ENCODE data around the gene LPAR1.

LPAR1 gene

GRCh38 chr9:110936237-110936636 lies 102.0 kb downstream of the LPAR1 start:
- no peak for DNase-seq
- no peak overlapping the region for H3K4me3 ChIP-seq (ENCODE audit: low read depth, low read length)
- TF ChIP-seq, protein P1, sequence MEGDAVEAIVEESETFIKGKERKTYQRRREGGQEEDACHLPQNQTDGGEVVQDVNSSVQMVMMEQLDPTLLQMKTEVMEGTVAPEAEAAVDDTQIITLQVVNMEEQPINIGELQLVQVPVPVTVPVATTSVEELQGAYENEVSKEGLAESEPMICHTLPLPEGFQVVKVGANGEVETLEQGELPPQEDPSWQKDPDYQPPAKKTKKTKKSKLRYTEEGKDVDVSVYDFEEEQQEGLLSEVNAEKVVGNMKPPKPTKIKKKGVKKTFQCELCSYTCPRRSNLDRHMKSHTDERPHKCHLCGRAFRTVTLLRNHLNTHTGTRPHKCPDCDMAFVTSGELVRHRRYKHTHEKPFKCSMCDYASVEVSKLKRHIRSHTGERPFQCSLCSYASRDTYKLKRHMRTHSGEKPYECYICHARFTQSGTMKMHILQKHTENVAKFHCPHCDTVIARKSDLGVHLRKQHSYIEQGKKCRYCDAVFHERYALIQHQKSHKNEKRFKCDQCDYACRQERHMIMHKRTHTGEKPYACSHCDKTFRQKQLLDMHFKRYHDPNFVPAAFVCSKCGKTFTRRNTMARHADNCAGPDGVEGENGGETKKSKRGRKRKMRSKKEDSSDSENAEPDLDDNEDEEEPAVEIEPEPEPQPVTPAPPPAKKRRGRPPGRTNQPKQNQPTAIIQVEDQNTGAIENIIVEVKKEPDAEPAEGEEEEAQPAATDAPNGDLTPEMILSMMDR (IDR thresholded peaks at IDR 0.05; ENCODE audit: low read depth, low read length) = no peak
- H3K9me3 ChIP-seq = no peaks in the 10 kb centered on the region
- H3K36me3 ChIP-seq = peaks cover 4% of the 10 kb centered on the region; the same call in 1 of the 2 replicates
- no peaks in the 10 kb centered on the region for H3K4me1 ChIP-seq
- no peaks in the 10 kb centered on the region for H3K27me3 ChIP-seq

DNA sequence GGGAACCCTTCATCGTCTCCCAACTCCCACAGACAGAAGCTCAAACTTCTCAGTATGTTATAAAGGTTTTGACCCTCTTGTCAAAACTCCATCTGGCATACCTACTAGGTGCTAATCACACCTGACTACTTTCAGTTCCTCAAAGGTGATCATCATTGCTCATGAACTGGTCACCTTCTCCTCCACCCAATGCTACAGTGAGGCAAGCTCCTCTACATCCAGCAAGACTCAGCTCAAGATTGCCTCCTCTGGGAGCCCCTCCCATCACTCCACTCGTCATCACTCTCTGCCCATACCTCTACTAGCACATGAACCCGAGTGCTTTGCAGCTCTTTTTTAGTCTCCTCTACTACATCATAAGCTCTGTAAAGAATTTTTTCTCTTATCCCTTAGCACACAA lies 102.4 kb downstream of the LPAR1 start:
- Histone ChIP-seq H3K4me1 (no peaks in the 10 kb centered on the region), H3K4me3 (ENCODE audit: low read depth, low read length) (no peak overlapping the region), H3K36me3 (peaks cover under 1% of the 10 kb centered on the region; the same call in 1 of the 2 replicates), H3K9me3 (no peaks in the 10 kb centered on the region), H3K27me3 (no peaks in the 10 kb centered on the region)
- TF ChIP-seq, protein P1 (IDR thresholded peaks at IDR 0.05; ENCODE audit: low read depth, low read length) = no peak
- DNase-seq = no peak

GRCh38 chr9:110933350-110934001 lies 104.8 kb downstream of the LPAR1 start:
- H3K27me3 ChIP-seq = no peaks in the 10 kb centered on the region
- no peak overlapping the region for H3K4me3 ChIP-seq (ENCODE audit: low read depth, low read length)
- H3K4me1 ChIP-seq = no peaks in the 10 kb centered on the region
- H3K36me3 ChIP-seq = no peaks in the 10 kb centered on the region
- no peak for DNase-seq
- H3K9me3 ChIP-seq = no peaks in the 10 kb centered on the region
- TF ChIP-seq, protein P1 (IDR thresholded peaks at IDR 0.05; ENCODE audit: low read depth, low read length) = no peak

- DNase-seq = no peak
- H3K4me3 ChIP-seq (ENCODE audit: low read depth, low read length) = no peak overlapping the region
- no peaks in the 10 kb centered on the region for H3K27me3 ChIP-seq
- H3K36me3 ChIP-seq = no peaks in the 10 kb centered on the region
- TF ChIP-seq, protein P1 (IDR thresholded peaks at IDR 0.05; ENCODE audit: low read depth, low read length) = no peak
- H3K9me3 ChIP-seq = no peaks in the 10 kb centered on the region
- no peaks in the 10 kb centered on the region for H3K4me1 ChIP-seq
These were observed 105.4 kb downstream of the LPAR1 start for GRCh38 chr9:110932863-110933262.

GRCh38 chr9:110928599-110928998 lies 109.7 kb downstream of the LPAR1 start:
- no peak for DNase-seq
- Histone ChIP-seq H3K4me1 (no peaks in the 10 kb centered on the region), H3K9me3 (no peaks in the 10 kb centered on the region), H3K27me3 (no peaks in the 10 kb centered on the region), H3K36me3 (no peaks in the 10 kb centered on the region), H3K4me3 (ENCODE audit: low read depth, low read length) (no peak overlapping the region)
- TF ChIP-seq, protein P1 (IDR thresholded peaks at IDR 0.05; ENCODE audit: low read depth, low read length) = no peak

DNA sequence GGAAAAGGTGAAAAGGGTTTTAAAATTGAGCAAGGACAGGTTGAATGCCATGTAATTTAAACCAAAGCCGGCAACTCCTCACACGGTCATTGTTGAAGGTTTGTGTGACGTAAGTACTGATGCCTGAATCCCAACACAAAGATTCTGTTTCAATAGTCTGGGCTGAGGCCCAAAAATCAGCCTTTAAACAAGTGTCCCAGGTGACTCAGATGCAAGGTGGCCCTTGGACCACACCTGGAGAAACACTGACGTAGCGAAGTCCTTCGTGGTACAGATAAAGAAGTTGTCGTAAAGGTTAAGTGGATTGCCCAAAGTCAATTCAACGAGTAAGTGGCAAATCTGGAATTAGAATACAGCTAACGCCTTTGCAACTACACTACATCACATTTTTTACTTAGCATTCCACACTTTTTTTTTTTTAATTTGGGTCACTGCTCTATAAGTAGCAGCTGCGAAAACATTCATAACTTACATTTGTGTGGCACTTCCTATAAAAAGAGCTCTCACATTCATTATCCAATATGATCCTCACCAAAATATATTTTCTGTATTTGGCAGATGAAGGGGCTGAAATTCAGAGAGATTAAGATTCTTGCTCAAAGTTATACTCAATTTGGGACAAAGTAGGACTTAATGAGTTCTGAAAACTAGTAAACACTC lies 111.3 kb downstream of the LPAR1 start:
- no peaks in the 10 kb centered on the region for H3K9me3 ChIP-seq
- H3K27me3 ChIP-seq = no peaks in the 10 kb centered on the region
- TF ChIP-seq, protein P1 (IDR thresholded peaks at IDR 0.05; ENCODE audit: low read depth, low read length) = no peak
- H3K4me1 ChIP-seq = no peaks in the 10 kb centered on the region
- no peak for DNase-seq
- H3K4me3 ChIP-seq (ENCODE audit: low read depth, low read length) = no peak overlapping the region
- no peaks in the 10 kb centered on the region for H3K36me3 ChIP-seq

Measured in BE2C (cell line).